DND-41 (cell line): ENCODE measurements around the gene VAV2.

Source experiments
- CTCF ChIP-seq: IDR thresholded peaks from 2 replicates; pipeline ENCODE4 v1.5.1; 2012; ENCODE audit warnings: borderline replicate concordance, low read length, moderate library complexity, mild to moderate bottlenecking; ENCODE audit not compliant: poor library complexity, severe bottlenecking; ENCODE audit errors: extremely low read depth
- EZH2 ChIP-seq: IDR thresholded peaks from 3 replicates; pipeline ENCODE4 v1.6.1; 2012; ENCODE audit warnings: borderline replicate concordance, low read depth, mild to moderate bottlenecking, moderate library complexity, low read length, inconsistent platforms; ENCODE audit not compliant: severe bottlenecking

GRCh38 chr9:133742251-133742650, 249.9 kb downstream of the VAV2 start:
- TF ChIP-seq CTCF, result no peak
- no peak for TF ChIP-seq EZH2
